Measurements from ENCODE around the gene HID1. TPM values are rescaled to one million over a fixed set of nuclear protein-coding genes. Genes with fewer than 3 reads are reported as not detected.
A peak's percentile ranks its signal among the peaks of the same experiment; 100 is the strongest.

Gene HID1
- total and polyA plus RNA-seq, 2 donors from 2014 or later, result 13.6 to 32.6 TPM

DNA sequence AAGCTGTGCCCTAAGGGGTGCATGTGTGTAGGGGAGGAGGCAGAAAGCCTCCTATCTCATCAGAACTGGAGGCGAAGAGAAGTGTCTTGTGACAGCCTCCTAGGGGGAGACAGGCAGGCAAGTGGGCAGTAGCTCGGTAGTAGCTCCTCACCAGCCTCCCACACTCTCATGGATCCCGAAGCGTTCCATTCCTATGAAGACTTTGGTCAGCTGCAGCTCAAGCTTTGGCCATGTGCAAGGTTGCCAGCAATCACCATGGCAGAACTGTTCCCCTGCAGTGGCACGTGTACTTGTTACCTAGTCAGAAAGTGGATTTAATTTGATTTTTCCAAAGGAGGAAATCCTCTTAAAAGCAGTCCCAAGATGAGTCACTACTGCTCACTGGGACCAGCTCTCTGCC, 46.6 kb upstream of the HID1 start:
- DNase-seq (no peak), FAIRE-seq (no peak)
- Histone ChIP-seq H3K27me3 (ENCODE audit: control insufficient read depth, insufficient read depth, low read length) (no peaks in the 10 kb centered on the region), H3K27ac (ENCODE audit: low read depth in 2 of 2, low read length in 2 of 2) (no peak overlapping the region), H3K9ac (ENCODE audit: low read length in 3 of 3) (no peak overlapping the region), H3K9me3 (ENCODE audit: control insufficient read depth in 2 of 3, insufficient read depth in 1 of 3, low read length in 3 of 3) (no peaks in the 10 kb centered on the region), H3K4me1 (ENCODE audit: control insufficient read depth in 2 of 3, insufficient read depth in 2 of 3, low read depth in 1 of 3, low read length in 3 of 3) (no peaks in the 10 kb centered on the region), H3K36me3 (ENCODE audit: control insufficient read depth in 2 of 3, insufficient read depth in 3 of 3, low read length in 3 of 3) (peaks cover 0 to 25% (median 11%) of the 10 kb centered on the region in 3 donors), H3K4me3 (ENCODE audit: low read length in 3 of 3) (no peak overlapping the region)
- intact Hi-C loops (cut with DNase I), result no loop called here
- TF ChIP-seq, protein P1, sequence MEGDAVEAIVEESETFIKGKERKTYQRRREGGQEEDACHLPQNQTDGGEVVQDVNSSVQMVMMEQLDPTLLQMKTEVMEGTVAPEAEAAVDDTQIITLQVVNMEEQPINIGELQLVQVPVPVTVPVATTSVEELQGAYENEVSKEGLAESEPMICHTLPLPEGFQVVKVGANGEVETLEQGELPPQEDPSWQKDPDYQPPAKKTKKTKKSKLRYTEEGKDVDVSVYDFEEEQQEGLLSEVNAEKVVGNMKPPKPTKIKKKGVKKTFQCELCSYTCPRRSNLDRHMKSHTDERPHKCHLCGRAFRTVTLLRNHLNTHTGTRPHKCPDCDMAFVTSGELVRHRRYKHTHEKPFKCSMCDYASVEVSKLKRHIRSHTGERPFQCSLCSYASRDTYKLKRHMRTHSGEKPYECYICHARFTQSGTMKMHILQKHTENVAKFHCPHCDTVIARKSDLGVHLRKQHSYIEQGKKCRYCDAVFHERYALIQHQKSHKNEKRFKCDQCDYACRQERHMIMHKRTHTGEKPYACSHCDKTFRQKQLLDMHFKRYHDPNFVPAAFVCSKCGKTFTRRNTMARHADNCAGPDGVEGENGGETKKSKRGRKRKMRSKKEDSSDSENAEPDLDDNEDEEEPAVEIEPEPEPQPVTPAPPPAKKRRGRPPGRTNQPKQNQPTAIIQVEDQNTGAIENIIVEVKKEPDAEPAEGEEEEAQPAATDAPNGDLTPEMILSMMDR (IDR thresholded peaks at IDR 0.05; ENCODE audit: borderline replicate concordance, extremely low read depth, insufficient read depth), result no peak

GRCh38 chr17:75013092-75013559, 40.6 kb upstream of the HID1 start:
- no peaks in the 10 kb centered on the region for H3K27me3 ChIP-seq (ENCODE audit: control insufficient read depth, insufficient read depth, low read length)
- DNase-seq (no peak), FAIRE-seq (no peak)
- intact Hi-C loops (cut with DNase I), result no loop called here
- peak overlapping the region; percentile 87 to 92 (median 91) for H3K4me3 ChIP-seq (ENCODE audit: low read length in 3 of 3)
- H3K9me3 ChIP-seq (ENCODE audit: control insufficient read depth in 2 of 3, insufficient read depth in 1 of 3, low read length in 3 of 3), result no peaks in the 10 kb centered on the region
- H3K9ac ChIP-seq (ENCODE audit: low read length in 3 of 3), result peak overlapping the region; percentile 80 to 90 (median 82)
- peak overlapping the region; percentile 66 to 76 for H3K27ac ChIP-seq (ENCODE audit: low read depth in 2 of 2, low read length in 2 of 2)
- peaks cover 0 to 5% (median 4%) of the 10 kb centered on the region in 3 donors for H3K36me3 ChIP-seq (ENCODE audit: control insufficient read depth in 2 of 3, insufficient read depth in 3 of 3, low read length in 3 of 3)
- TF ChIP-seq, protein P1 (IDR thresholded peaks at IDR 0.05; ENCODE audit: borderline replicate concordance, extremely low read depth, insufficient read depth), result no peak
- H3K4me1 ChIP-seq (ENCODE audit: control insufficient read depth in 2 of 3, insufficient read depth in 2 of 3, low read depth in 1 of 3, low read length in 3 of 3), result peaks cover 4 to 16% (median 9%) of the 10 kb centered on the region in 3 donors

DNA sequence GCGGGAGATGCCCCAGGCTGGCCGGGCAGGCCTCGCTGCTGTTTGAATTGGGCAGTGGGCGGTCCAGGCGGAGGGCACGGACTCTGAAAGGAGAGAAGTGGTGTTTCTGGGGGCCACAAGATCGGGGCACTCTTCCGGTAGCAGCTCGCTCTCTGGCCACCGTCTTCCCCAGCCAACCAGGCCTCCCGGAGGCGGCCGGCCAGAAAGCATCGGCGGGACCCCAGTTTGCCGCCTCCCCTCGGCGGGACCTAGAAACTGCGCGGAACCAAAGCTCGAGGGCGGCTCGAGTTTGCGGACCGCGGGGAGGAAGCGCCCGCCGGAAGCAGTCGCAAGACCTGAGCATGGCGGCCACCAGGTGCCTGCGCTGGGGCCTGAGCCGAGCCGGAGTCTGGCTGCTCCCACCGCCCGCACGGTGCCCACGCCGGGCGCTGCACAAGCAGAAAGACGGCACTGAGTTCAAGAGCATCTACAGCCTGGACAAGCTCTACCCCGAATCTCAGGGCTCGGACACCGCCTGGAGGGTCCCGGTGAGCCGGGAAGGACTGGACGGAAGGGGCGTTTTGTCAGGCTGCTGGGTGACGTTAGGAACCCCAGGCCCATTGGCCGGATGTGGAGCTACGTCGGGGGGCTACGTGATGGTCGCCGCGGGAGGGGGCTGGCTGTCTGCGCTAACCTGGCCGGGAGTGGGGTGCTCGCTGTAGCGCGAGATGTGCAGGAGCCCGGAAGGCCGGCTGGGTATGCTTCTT, 40.0 kb upstream of the HID1 start, which contains the start of gene MRPL58:
Gene MRPL58 (plus strand): TSS at position 325 of the 746 bp plus-strand sequence. CDS start 17 bp downstream, at position 342.
- peaks cover 0 to 5% (median 4%) of the 10 kb centered on the region in 3 donors for H3K36me3 ChIP-seq (ENCODE audit: control insufficient read depth in 2 of 3, insufficient read depth in 3 of 3, low read length in 3 of 3)

More for the DNA sequence above, 40.0 kb upstream of the HID1 start, which contains the start of gene MRPL58:
- H3K27me3 ChIP-seq (ENCODE audit: control insufficient read depth, insufficient read depth, low read length), result no peaks in the 10 kb centered on the region
- H3K4me3 ChIP-seq (ENCODE audit: low read length in 3 of 3), result peak within 1 kb of the TSS; percentile 87 to 92 (median 91)
- H3K27ac ChIP-seq (ENCODE audit: low read depth in 2 of 2, low read length in 2 of 2), result peak within 1 kb of the TSS; percentile 66 to 76
- no peaks in the 10 kb centered on the region for H3K9me3 ChIP-seq (ENCODE audit: control insufficient read depth in 2 of 3, insufficient read depth in 1 of 3, low read length in 3 of 3)
- peak within 1 kb of the TSS; percentile 80 to 90 (median 82) for H3K9ac ChIP-seq (ENCODE audit: low read length in 3 of 3)
- intact Hi-C loops (cut with DNase I), result no loop called here
- no peak for FAIRE-seq
- TF ChIP-seq, protein P1 (IDR thresholded peaks at IDR 0.05; ENCODE audit: borderline replicate concordance, extremely low read depth, insufficient read depth), result peak; percentile 44
- DNase-seq, result peak; percentile 94 to 96 (median 94)
- peaks cover 4 to 16% (median 9%) of the 10 kb centered on the region in 3 donors for H3K4me1 ChIP-seq (ENCODE audit: control insufficient read depth in 2 of 3, insufficient read depth in 2 of 3, low read depth in 1 of 3, low read length in 3 of 3)

Data from kidney (tissue), 14 donors.